Measurements from ENCODE around the gene CDC20. TPM values are rescaled to one million over a fixed set of nuclear protein-coding genes. Genes with fewer than 3 reads are reported as not detected.

The CDC20 gene
- total and polyA plus RNA-seq, 2 of the 4 experiments (the other 2 are of a cell fraction): 103 to 107 TPM

- no peak overlapping the region for H3K23ac ChIP-seq (ENCODE audit: low read depth, low read length)
- H2BK15ac ChIP-seq (ENCODE audit: low read depth, low read length): no peak overlapping the region
- H2AFZ ChIP-seq (replicated peaks; ENCODE audit: low read length, poor library complexity): no peak overlapping the region
- no peak overlapping the region for H2AK9ac ChIP-seq (replicated peaks; ENCODE audit: low read depth, low read length, poor library complexity)
- H2AK5ac ChIP-seq (ENCODE audit: low read depth, low read length): no peak overlapping the region
- peaks cover 47% of the 10 kb centered on the region for H3K36me3 ChIP-seq (ENCODE audit: control insufficient read depth, insufficient read depth, low read length)
- peaks cover 19% of the 10 kb centered on the region; the same call in 1 of the 2 replicates for H3K9me1 ChIP-seq (ENCODE audit: insufficient read depth, low read length)
- no peaks in the 10 kb centered on the region for H3K9me3 ChIP-seq (ENCODE audit: control insufficient read depth, insufficient read depth, low read length)
- TF ChIP-seq RAD21 (IDR thresholded peaks at IDR 0.05; ENCODE audit: low read length) (no peak), BHLHE40 (IDR thresholded peaks at IDR 0.05; ENCODE audit: low read depth, low read length) (no peak)
- H3K18ac ChIP-seq (ENCODE audit: low read depth, low read length): no peak overlapping the region
- no peak overlapping the region for H2BK20ac ChIP-seq (ENCODE audit: low read depth, low read length)
- H4K20me1 ChIP-seq (ENCODE audit: insufficient read depth, low read length): peaks cover 33% of the 10 kb centered on the region
- no peak overlapping the region for H2BK5ac ChIP-seq (ENCODE audit: low read depth, low read length, poor library complexity, severe bottlenecking)
- no peak for DNase-seq
- H3K4ac ChIP-seq (ENCODE audit: low read depth, low read length): no peak overlapping the region
- ChIA-PET POLR2A (ENCODE audit: unreplicated experiment) (no interaction called here), CTCF (no interaction called here)
- in situ Hi-C loops (cut with MboI; ENCODE audit: low sequenced_read_pairs): no loop called here
- H3K4me2 ChIP-seq (ENCODE audit: low read depth, low read length): no peak overlapping the region
- no peak overlapping the region for H4K5ac ChIP-seq (ENCODE audit: low read depth, low read length)
- H3K4me3 ChIP-seq (ENCODE audit: insufficient read depth, low read depth, low read length): no peak overlapping the region
- BruUV-seq (replicated peaks): no TSS peak
- ATAC-seq (ENCODE audit: low read depth): no peak
- WGBS, 2 experiments (ENCODE audit: extremely low coverage in 2 of 2, insufficient read length in 1 of 2): 90% methylated on average over 2 of the region's 9 CpGs; no CpG with 5 or more reads in 1 of the 2 experiments
- H3K14ac ChIP-seq (replicated peaks; ENCODE audit: low read depth, low read length): no peak overlapping the region
- H2BK120ac ChIP-seq (ENCODE audit: low read depth, low read length): no peak overlapping the region
- no peak overlapping the region for H4K8ac ChIP-seq (ENCODE audit: low read depth in 2 of 2, low read length in 2 of 2)
- no peaks in the 10 kb centered on the region for H3K27me3 ChIP-seq (ENCODE audit: control insufficient read depth, insufficient read depth, low read length)
- H3K56ac ChIP-seq (ENCODE audit: extremely low read depth, insufficient read depth, low read length): no peak overlapping the region
- H3K27ac ChIP-seq (ENCODE audit: insufficient read depth, low read length): no peak overlapping the region
- intact Hi-C loops (cut with micrococcal nuclease): no loop called here
- peaks cover 19 to 71% of the 10 kb centered on the region in 2 experiments; a peak in 3 of 4 replicates for H3K79me1 ChIP-seq (ENCODE audit: low read depth in 1 of 2, low read length in 2 of 2)
- no peak overlapping the region for H3K9ac ChIP-seq (ENCODE audit: low read depth, low read length)
- peaks cover 11% of the 10 kb centered on the region for H3K4me1 ChIP-seq (ENCODE audit: control insufficient read depth, insufficient read depth, low read length)
- dilution Hi-C loops (cut with HindIII; ENCODE audit: low sequenced_read_pairs, unreplicated experiment): no loop called here
- H4K91ac ChIP-seq (ENCODE audit: insufficient read depth, low read depth, low read length): no peak overlapping the region
Measured at GRCh38 chr1:43363283-43363934, 4.6 kb downstream of the CDC20 start.

Data from IMR-90 (cell line).